LNCaP clone FGC (cell line): ENCODE measurements around the gene PHB1.

Experiments used
- DNase-seq: peaks from one replicate; pipeline ENCODE4 v3.0.0-alpha.2; 2011; ENCODE audit warnings: low read depth
- H3K4me3 ChIP-seq: 2 replicates; pipeline ENCODE4 v1.5.1; 2011; ENCODE audit warnings: mild to moderate bottlenecking, low read depth, low read length, control low read depth
- CTCF ChIP-seq: IDR thresholded peaks from 2 replicates; pipeline ENCODE4 v1.5.1; 2012; ENCODE audit warnings: mild to moderate bottlenecking; ENCODE audit not compliant: control insufficient read depth, insufficient read depth; ENCODE audit errors: extremely low read depth

PHB1 gene

GRCh38 chr17:49364119-49364518, 50.6 kb downstream of the PHB1 start:
- TF ChIP-seq CTCF: no peak
- no peak overlapping the region for H3K4me3 ChIP-seq
- no peak for DNase-seq

- no peak overlapping the region for H3K4me3 ChIP-seq
- TF ChIP-seq CTCF: no peak
- no peak for DNase-seq
Measured at GRCh38 chr17:49363251-49363650, 51.4 kb downstream of the PHB1 start.

- no peak for DNase-seq
- no peak for TF ChIP-seq CTCF
- H3K4me3 ChIP-seq: peak overlapping the region; percentile 59
Measured at GRCh38 chr17:49362723-49363117, 52.0 kb downstream of the PHB1 start.

- TF ChIP-seq CTCF: no peak
- H3K4me3 ChIP-seq: peak within 1 kb of the TSS; percentile 91
- DNase-seq: peak; percentile 79
Measured at GRCh38 chr17:49361902-49362722, 52.6 kb downstream of the PHB1 start, which contains the start of gene ZNF652. TSS of gene ZNF652 (minus strand) at chr17:49362250. CDS start at chr17:49317725, 44,525 bp downstream.

GRCh38 chr17:49361129-49361901, 53.4 kb downstream of the PHB1 start:
- no peak for DNase-seq
- no peak for TF ChIP-seq CTCF
- H3K4me3 ChIP-seq: peak overlapping the region; percentile 91

- no peak for TF ChIP-seq CTCF
- DNase-seq: no peak
- peak overlapping the region; percentile 91 for H3K4me3 ChIP-seq
Measured at GRCh38 chr17:49360796-49361128, 53.9 kb downstream of the PHB1 start.
